Activated T-helper 17 cell treated with anti-CD3 and anti-CD28 coated beads, Interleukin-2, amount 50 U/mL, for 72 hours (primary cell): ENCODE results near the gene PTPRM. TPM values are rescaled to one million over a fixed set of nuclear protein-coding genes. Genes with fewer than 3 reads are reported as not detected.

ENCODE experiments used
- ATAC-seq: fragments of 150-1000 bp; cut with Tn5 transposase; replicated peaks from 2 replicates; pipeline ENCODE4 v1.10.0; 2021; ENCODE audit warnings: mild to moderate bottlenecking, moderate library complexity
- H3K27ac Mint-ChIP-seq: one replicate; pipeline ENCODE4 v1.8.0; 2022; ENCODE audit warnings: mixed read lengths
- H3K27me3 Mint-ChIP-seq: one replicate; pipeline ENCODE4 v1.8.0; 2022; ENCODE audit warnings: mixed read lengths
- H3K36me3 Mint-ChIP-seq: one replicate; pipeline ENCODE4 v1.8.0; 2022; ENCODE audit warnings: low read depth, mild to moderate bottlenecking, mixed read lengths
- H3K4me1 Mint-ChIP-seq: one replicate; pipeline ENCODE4 v1.8.0; 2022; ENCODE audit warnings: mixed read lengths
- H3K4me3 Mint-ChIP-seq: one replicate; pipeline ENCODE4 v1.8.0; 2022; ENCODE audit warnings: mild to moderate bottlenecking, mixed read lengths
- H3K9me3 Mint-ChIP-seq: one replicate; pipeline ENCODE4 v1.8.0; 2022; ENCODE audit warnings: mixed read lengths
- total RNA-seq, 2 donors: library from RNA; stranded (reverse); gene quantifications; one replicate each; pipeline ENCODE4 v1.2.3, GENCODE V29; 2022

The PTPRM gene
- total RNA-seq, 2 donors from 2014 or later, result 7.5 to 24.5 TPM

- Mint-ChIP-seq H3K27ac (no peak overlapping the region), H3K36me3 (no peaks in the 10 kb centered on the region), H3K9me3 (peaks cover 5% of the 10 kb centered on the region), H3K4me1 (peaks cover 3% of the 10 kb centered on the region), H3K4me3 (no peak overlapping the region), H3K27me3 (no peaks in the 10 kb centered on the region)
- ATAC-seq, result no peak
These were observed 33.6 kb downstream of the PTPRM start for GRCh38 chr18:7600528-7601245.

GRCh38 chr18:7601246-7601615 lies 34.1 kb downstream of the PTPRM start:
- ATAC-seq, result peak; percentile 14
- H3K27ac Mint-ChIP-seq, result no peak overlapping the region
- H3K9me3 Mint-ChIP-seq, result peaks cover 5% of the 10 kb centered on the region
- H3K4me3 Mint-ChIP-seq, result no peak overlapping the region
- H3K36me3 Mint-ChIP-seq, result no peaks in the 10 kb centered on the region
- H3K27me3 Mint-ChIP-seq, result no peaks in the 10 kb centered on the region
- H3K4me1 Mint-ChIP-seq, result peaks cover 3% of the 10 kb centered on the region

GRCh38 chr18:7601936-7602335 lies 34.8 kb downstream of the PTPRM start:
- no peaks in the 10 kb centered on the region for H3K27me3 Mint-ChIP-seq
- H3K4me1 Mint-ChIP-seq, result peaks cover 3% of the 10 kb centered on the region
- no peak overlapping the region for H3K4me3 Mint-ChIP-seq
- no peak overlapping the region for H3K27ac Mint-ChIP-seq
- no peak for ATAC-seq
- H3K9me3 Mint-ChIP-seq, result peaks cover 5% of the 10 kb centered on the region
- no peaks in the 10 kb centered on the region for H3K36me3 Mint-ChIP-seq

GRCh38 chr18:7603259-7604000 lies 36.3 kb downstream of the PTPRM start:
- no peak overlapping the region for H3K4me3 Mint-ChIP-seq
- no peaks in the 10 kb centered on the region for H3K36me3 Mint-ChIP-seq
- no peaks in the 10 kb centered on the region for H3K27me3 Mint-ChIP-seq
- peaks cover 5% of the 10 kb centered on the region for H3K9me3 Mint-ChIP-seq
- no peak overlapping the region for H3K27ac Mint-ChIP-seq
- H3K4me1 Mint-ChIP-seq, result peaks cover 3% of the 10 kb centered on the region
- no peak for ATAC-seq

- ATAC-seq, result no peak
- Mint-ChIP-seq H3K27ac (no peak overlapping the region), H3K9me3 (peaks cover 5% of the 10 kb centered on the region), H3K4me3 (no peak overlapping the region), H3K27me3 (no peaks in the 10 kb centered on the region), H3K4me1 (peaks cover 3% of the 10 kb centered on the region), H3K36me3 (no peaks in the 10 kb centered on the region)
These were observed 37.2 kb downstream of the PTPRM start for GRCh38 chr18:7604361-7604760.

- Mint-ChIP-seq H3K27ac (no peak overlapping the region), H3K27me3 (no peaks in the 10 kb centered on the region), H3K36me3 (no peaks in the 10 kb centered on the region), H3K9me3 (peaks cover 5% of the 10 kb centered on the region), H3K4me3 (no peak overlapping the region), H3K4me1 (peaks cover 3% of the 10 kb centered on the region)
- no peak for ATAC-seq
These were observed 38.6 kb downstream of the PTPRM start for GRCh38 chr18:7605705-7606104.

- no peak for ATAC-seq
- no peaks in the 10 kb centered on the region for H3K36me3 Mint-ChIP-seq
- H3K4me3 Mint-ChIP-seq, result no peak overlapping the region
- no peaks in the 10 kb centered on the region for H3K4me1 Mint-ChIP-seq
- H3K9me3 Mint-ChIP-seq, result no peaks in the 10 kb centered on the region
- no peaks in the 10 kb centered on the region for H3K27me3 Mint-ChIP-seq
- no peak overlapping the region for H3K27ac Mint-ChIP-seq
These were observed 40.5 kb downstream of the PTPRM start for GRCh38 chr18:7607540-7608173.

GRCh38 chr18:7608174-7608550 lies 41.0 kb downstream of the PTPRM start:
- Mint-ChIP-seq H3K4me3 (no peak overlapping the region), H3K27ac (no peak overlapping the region), H3K4me1 (no peaks in the 10 kb centered on the region), H3K9me3 (no peaks in the 10 kb centered on the region), H3K36me3 (no peaks in the 10 kb centered on the region), H3K27me3 (no peaks in the 10 kb centered on the region)
- no peak for ATAC-seq

- Mint-ChIP-seq H3K4me1 (no peaks in the 10 kb centered on the region), H3K9me3 (no peaks in the 10 kb centered on the region), H3K27ac (no peak overlapping the region), H3K4me3 (no peak overlapping the region), H3K27me3 (no peaks in the 10 kb centered on the region), H3K36me3 (no peaks in the 10 kb centered on the region)
- no peak for ATAC-seq
These were observed 41.7 kb downstream of the PTPRM start for GRCh38 chr18:7608781-7609201.

- Mint-ChIP-seq H3K27ac (no peak overlapping the region), H3K27me3 (no peaks in the 10 kb centered on the region), H3K9me3 (no peaks in the 10 kb centered on the region), H3K36me3 (no peaks in the 10 kb centered on the region), H3K4me1 (no peaks in the 10 kb centered on the region), H3K4me3 (no peak overlapping the region)
- no peak for ATAC-seq
These were observed 42.5 kb downstream of the PTPRM start for GRCh38 chr18:7609617-7610016.

GRCh38 chr18:7614042-7614441 lies 46.9 kb downstream of the PTPRM start:
- Mint-ChIP-seq H3K9me3 (no peaks in the 10 kb centered on the region), H3K4me3 (no peak overlapping the region), H3K36me3 (no peaks in the 10 kb centered on the region), H3K27ac (no peak overlapping the region), H3K27me3 (no peaks in the 10 kb centered on the region), H3K4me1 (no peaks in the 10 kb centered on the region)
- ATAC-seq, result no peak

GRCh38 chr18:7615840-7616239 lies 48.7 kb downstream of the PTPRM start:
- no peaks in the 10 kb centered on the region for H3K9me3 Mint-ChIP-seq
- no peak for ATAC-seq
- H3K27ac Mint-ChIP-seq, result no peak overlapping the region
- H3K27me3 Mint-ChIP-seq, result no peaks in the 10 kb centered on the region
- H3K4me3 Mint-ChIP-seq, result no peak overlapping the region
- no peaks in the 10 kb centered on the region for H3K36me3 Mint-ChIP-seq
- H3K4me1 Mint-ChIP-seq, result no peaks in the 10 kb centered on the region

GRCh38 chr18:7616661-7617060 lies 49.5 kb downstream of the PTPRM start:
- Mint-ChIP-seq H3K27ac (no peak overlapping the region), H3K9me3 (no peaks in the 10 kb centered on the region), H3K36me3 (no peaks in the 10 kb centered on the region), H3K4me1 (no peaks in the 10 kb centered on the region), H3K27me3 (no peaks in the 10 kb centered on the region), H3K4me3 (no peak overlapping the region)
- no peak for ATAC-seq

GRCh38 chr18:7617738-7618422 lies 50.8 kb downstream of the PTPRM start:
- Mint-ChIP-seq H3K27ac (no peak overlapping the region), H3K4me3 (no peak overlapping the region), H3K4me1 (no peaks in the 10 kb centered on the region), H3K9me3 (no peaks in the 10 kb centered on the region), H3K36me3 (no peaks in the 10 kb centered on the region), H3K27me3 (no peaks in the 10 kb centered on the region)
- ATAC-seq, result no peak
